Measurements from ENCODE around the gene STIP1. TPM values are rescaled to one million over a fixed set of nuclear protein-coding genes. Genes with fewer than 3 reads are reported as not detected.

STIP1 gene
- total and polyA plus RNA-seq, 9 of the 15 experiments (the other 6 are each of a cell fraction or from before 2014, with no cell fraction given): 58.1 to 465 (median 346) TPM

DNA sequence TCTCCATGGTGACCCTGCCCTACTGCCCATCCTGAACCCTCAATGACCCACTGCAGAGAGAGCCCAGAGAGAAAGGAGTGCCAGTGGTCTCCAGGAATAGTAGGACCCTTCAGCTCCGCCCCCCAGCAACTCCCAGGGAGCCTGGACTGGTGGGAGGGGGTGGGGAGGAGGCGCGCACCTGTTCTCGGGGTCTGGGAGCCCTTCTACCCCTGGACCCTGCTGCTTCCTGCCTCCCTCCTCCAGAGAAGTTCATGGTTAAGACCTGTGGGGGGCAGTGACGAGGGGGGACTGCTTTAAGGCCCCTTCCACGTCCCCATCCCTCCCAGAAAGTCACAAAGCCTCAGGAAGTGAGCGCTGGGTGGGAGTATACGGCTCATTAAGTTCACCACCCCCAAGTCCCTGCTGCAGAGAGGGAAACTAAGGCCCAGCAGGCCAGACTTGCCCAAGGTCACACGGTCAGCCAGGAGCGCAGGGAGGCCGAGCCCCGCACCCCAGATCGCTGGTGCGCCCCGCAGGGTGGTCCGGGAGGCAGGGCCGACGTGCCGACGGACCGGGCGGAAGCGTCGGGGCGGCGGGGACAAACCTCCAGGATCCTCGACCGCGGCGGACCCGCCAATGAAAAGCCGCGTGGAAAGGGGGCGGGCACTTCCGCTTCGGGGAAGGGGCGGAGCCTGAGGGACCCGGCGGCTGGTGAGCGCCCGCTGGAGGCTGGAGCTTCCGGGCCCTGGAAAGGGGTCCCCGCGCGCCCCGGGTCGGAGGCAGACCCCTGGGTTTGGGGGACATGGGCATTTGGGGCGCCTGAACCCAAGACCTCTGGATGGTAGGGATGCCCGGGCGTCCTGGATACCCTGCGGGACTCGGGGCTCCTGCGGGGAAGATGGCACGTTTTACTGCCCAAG lies 39.9 kb downstream of the STIP1 start, which contains the start of the genes NUDT22 and TRPT1 (continued):
- TF ChIP-seq, protein P1, sequence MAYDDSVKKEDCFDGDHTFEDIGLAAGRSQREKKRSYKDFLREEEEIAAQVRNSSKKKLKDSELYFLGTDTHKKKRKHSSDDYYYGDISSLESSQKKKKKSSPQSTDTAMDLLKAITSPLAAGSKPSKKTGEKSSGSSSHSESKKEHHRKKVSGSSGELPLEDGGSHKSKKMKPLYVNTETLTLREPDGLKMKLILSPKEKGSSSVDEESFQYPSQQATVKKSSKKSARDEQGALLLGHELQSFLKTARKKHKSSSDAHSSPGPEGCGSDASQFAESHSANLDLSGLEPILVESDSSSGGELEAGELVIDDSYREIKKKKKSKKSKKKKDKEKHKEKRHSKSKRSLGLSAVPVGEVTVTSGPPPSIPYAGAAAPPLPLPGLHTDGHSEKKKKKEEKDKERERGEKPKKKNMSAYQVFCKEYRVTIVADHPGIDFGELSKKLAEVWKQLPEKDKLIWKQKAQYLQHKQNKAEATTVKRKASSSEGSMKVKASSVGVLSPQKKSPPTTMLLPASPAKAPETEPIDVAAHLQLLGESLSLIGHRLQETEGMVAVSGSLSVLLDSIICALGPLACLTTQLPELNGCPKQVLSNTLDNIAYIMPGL (CRISPR knock-in tag; IDR thresholded peaks at IDR 0.05): 0 out of 2 replicates have a peak, but pooled peaks have one; percentile 27
- TF ChIP-seq PHTF2 (CRISPR knock-in tag; IDR thresholded peaks at IDR 0.05) (no peak), PRMT5 (CRISPR knock-in tag; IDR thresholded peaks at IDR 0.05) (no peak), RBFOX2 (IDR thresholded peaks at IDR 0.05; ENCODE audit: low read depth, low read length) (peak; percentile 86), PHF8 (IDR thresholded peaks at IDR 0.05; ENCODE audit: borderline replicate concordance, low read length) (peak; percentile 81; the same call in 1 of the 2 replicates), PHB (CRISPR knock-in tag; IDR thresholded peaks at IDR 0.05) (no peak), ESRRA (IDR thresholded peaks at IDR 0.05; ENCODE audit: borderline replicate concordance, low read depth) (peak; percentile 52; the same call in 1 of the 2 replicates), ZBTB11 (CRISPR knock-in tag; IDR thresholded peaks at IDR 0.05) (peak; percentile 86 to 97 (median 94); a peak in 5 of 6 replicates), CBX1 (IDR thresholded peaks at IDR 0.05; ENCODE audit: low read depth) (0 out of 2 replicates have a peak, but pooled peaks have one; percentile 44), FOXP1 (CRISPR knock-in tag; IDR thresholded peaks at IDR 0.05) (peak; percentile 68; the same call in 1 of the 2 replicates)
- TF ChIP-seq, protein P2, sequence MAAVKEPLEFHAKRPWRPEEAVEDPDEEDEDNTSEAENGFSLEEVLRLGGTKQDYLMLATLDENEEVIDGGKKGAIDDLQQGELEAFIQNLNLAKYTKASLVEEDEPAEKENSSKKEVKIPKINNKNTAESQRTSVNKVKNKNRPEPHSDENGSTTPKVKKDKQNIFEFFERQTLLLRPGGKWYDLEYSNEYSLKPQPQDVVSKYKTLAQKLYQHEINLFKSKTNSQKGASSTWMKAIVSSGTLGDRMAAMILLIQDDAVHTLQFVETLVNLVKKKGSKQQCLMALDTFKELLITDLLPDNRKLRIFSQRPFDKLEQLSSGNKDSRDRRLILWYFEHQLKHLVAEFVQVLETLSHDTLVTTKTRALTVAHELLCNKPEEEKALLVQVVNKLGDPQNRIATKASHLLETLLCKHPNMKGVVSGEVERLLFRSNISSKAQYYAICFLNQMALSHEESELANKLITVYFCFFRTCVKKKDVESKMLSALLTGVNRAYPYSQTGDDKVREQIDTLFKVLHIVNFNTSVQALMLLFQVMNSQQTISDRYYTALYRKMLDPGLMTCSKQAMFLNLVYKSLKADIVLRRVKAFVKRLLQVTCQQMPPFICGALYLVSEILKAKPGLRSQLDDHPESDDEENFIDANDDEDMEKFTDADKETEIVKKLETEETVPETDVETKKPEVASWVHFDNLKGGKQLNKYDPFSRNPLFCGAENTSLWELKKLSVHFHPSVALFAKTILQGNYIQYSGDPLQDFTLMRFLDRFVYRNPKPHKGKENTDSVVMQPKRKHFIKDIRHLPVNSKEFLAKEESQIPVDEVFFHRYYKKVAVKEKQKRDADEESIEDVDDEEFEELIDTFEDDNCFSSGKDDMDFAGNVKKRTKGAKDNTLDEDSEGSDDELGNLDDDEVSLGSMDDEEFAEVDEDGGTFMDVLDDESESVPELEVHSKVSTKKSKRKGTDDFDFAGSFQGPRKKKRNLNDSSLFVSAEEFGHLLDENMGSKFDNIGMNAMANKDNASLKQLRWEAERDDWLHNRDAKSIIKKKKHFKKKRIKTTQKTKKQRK (IDR thresholded peaks at IDR 0.05; ENCODE audit: borderline replicate concordance, low read depth, low read length): no peak
- TF ChIP-seq, protein P3, sequence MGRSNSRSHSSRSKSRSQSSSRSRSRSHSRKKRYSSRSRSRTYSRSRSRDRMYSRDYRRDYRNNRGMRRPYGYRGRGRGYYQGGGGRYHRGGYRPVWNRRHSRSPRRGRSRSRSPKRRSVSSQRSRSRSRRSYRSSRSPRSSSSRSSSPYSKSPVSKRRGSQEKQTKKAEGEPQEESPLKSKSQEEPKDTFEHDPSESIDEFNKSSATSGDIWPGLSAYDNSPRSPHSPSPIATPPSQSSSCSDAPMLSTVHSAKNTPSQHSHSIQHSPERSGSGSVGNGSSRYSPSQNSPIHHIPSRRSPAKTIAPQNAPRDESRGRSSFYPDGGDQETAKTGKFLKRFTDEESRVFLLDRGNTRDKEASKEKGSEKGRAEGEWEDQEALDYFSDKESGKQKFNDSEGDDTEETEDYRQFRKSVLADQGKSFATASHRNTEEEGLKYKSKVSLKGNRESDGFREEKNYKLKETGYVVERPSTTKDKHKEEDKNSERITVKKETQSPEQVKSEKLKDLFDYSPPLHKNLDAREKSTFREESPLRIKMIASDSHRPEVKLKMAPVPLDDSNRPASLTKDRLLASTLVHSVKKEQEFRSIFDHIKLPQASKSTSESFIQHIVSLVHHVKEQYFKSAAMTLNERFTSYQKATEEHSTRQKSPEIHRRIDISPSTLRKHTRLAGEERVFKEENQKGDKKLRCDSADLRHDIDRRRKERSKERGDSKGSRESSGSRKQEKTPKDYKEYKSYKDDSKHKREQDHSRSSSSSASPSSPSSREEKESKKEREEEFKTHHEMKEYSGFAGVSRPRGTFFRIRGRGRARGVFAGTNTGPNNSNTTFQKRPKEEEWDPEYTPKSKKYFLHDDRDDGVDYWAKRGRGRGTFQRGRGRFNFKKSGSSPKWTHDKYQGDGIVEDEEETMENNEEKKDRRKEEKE (IDR thresholded peaks at IDR 0.05; ENCODE audit: borderline replicate concordance in 1 of 2, control insufficient read depth in 1 of 2, low read depth in 2 of 2, low read length in 1 of 2): 0 out of 4 replicates have a peak, but pooled peaks of 1 of the 2 experiments have one; percentile 33
